Measurements from ENCODE around the gene TARBP1.

Gene TARBP1

GRCh38 chr1:234413990-234414389 lies 65.0 kb downstream of the TARBP1 start:
- Histone ChIP-seq H3K4me1 (ENCODE audit: control insufficient read depth in 5 of 5, insufficient read depth in 5 of 5, low read length in 5 of 5) (no peaks in the 10 kb centered on the region), H3K27ac (ENCODE audit: low read depth, low read length) (no peak overlapping the region), H3K27me3 (ENCODE audit: control insufficient read depth in 5 of 5, insufficient read depth in 4 of 5, low read length in 5 of 5) (no peaks in the 10 kb centered on the region), H3K4me3 (ENCODE audit: low read depth in 1 of 5, low read length in 5 of 5) (no peak overlapping the region), H3K36me3 (ENCODE audit: control insufficient read depth in 5 of 5, insufficient read depth in 5 of 5, low read length in 5 of 5) (peaks cover 24 to 50% (median 35%) of the 10 kb centered on the region in 5 donors), H3K9me3 (ENCODE audit: control insufficient read depth in 5 of 5, low read length in 5 of 5) (no peaks in the 10 kb centered on the region), H3K9ac (ENCODE audit: low read length in 5 of 5) (no peak overlapping the region)

- Histone ChIP-seq H3K4me3 (ENCODE audit: low read depth in 1 of 5, low read length in 5 of 5) (no peak overlapping the region), H3K27ac (ENCODE audit: low read depth, low read length) (no peak overlapping the region), H3K9me3 (ENCODE audit: control insufficient read depth in 5 of 5, low read length in 5 of 5) (no peaks in the 10 kb centered on the region), H3K9ac (ENCODE audit: low read length in 5 of 5) (no peak overlapping the region), H3K36me3 (ENCODE audit: control insufficient read depth in 5 of 5, insufficient read depth in 5 of 5, low read length in 5 of 5) (peaks cover 24 to 52% (median 36%) of the 10 kb centered on the region in 5 donors), H3K27me3 (ENCODE audit: control insufficient read depth in 5 of 5, insufficient read depth in 4 of 5, low read length in 5 of 5) (no peaks in the 10 kb centered on the region), H3K4me1 (ENCODE audit: control insufficient read depth in 5 of 5, insufficient read depth in 5 of 5, low read length in 5 of 5) (no peaks in the 10 kb centered on the region)
Observed at GRCh38 chr1:234413485-234413884, 65.5 kb downstream of the TARBP1 start.

GRCh38 chr1:234412830-234413229 lies 66.1 kb downstream of the TARBP1 start:
- Histone ChIP-seq H3K9ac (ENCODE audit: low read length in 5 of 5) (no peak overlapping the region), H3K4me3 (ENCODE audit: low read depth in 1 of 5, low read length in 5 of 5) (no peak overlapping the region), H3K27me3 (ENCODE audit: control insufficient read depth in 5 of 5, insufficient read depth in 4 of 5, low read length in 5 of 5) (no peaks in the 10 kb centered on the region), H3K36me3 (ENCODE audit: control insufficient read depth in 5 of 5, insufficient read depth in 5 of 5, low read length in 5 of 5) (peaks cover 22 to 52% (median 36%) of the 10 kb centered on the region in 5 donors), H3K4me1 (ENCODE audit: control insufficient read depth in 5 of 5, insufficient read depth in 5 of 5, low read length in 5 of 5) (no peaks in the 10 kb centered on the region), H3K9me3 (ENCODE audit: control insufficient read depth in 5 of 5, low read length in 5 of 5) (no peaks in the 10 kb centered on the region), H3K27ac (ENCODE audit: low read depth, low read length) (no peak overlapping the region)

GRCh38 chr1:234409328-234409727 lies 69.7 kb downstream of the TARBP1 start:
- no peak overlapping the region for H3K27ac ChIP-seq (ENCODE audit: low read depth, low read length)
- H3K4me3 ChIP-seq (ENCODE audit: low read depth in 1 of 5, low read length in 5 of 5) = no peak overlapping the region
- H3K9ac ChIP-seq (ENCODE audit: low read length in 5 of 5) = no peak overlapping the region
- no peaks in the 10 kb centered on the region for H3K4me1 ChIP-seq (ENCODE audit: control insufficient read depth in 5 of 5, insufficient read depth in 5 of 5, low read length in 5 of 5)
- peaks cover 11 to 36% (median 27%) of the 10 kb centered on the region in 5 donors for H3K36me3 ChIP-seq (ENCODE audit: control insufficient read depth in 5 of 5, insufficient read depth in 5 of 5, low read length in 5 of 5)
- H3K27me3 ChIP-seq (ENCODE audit: control insufficient read depth in 5 of 5, insufficient read depth in 4 of 5, low read length in 5 of 5) = no peaks in the 10 kb centered on the region
- no peaks in the 10 kb centered on the region for H3K9me3 ChIP-seq (ENCODE audit: control insufficient read depth in 5 of 5, low read length in 5 of 5)

GRCh38 chr1:234408757-234409156 lies 70.2 kb downstream of the TARBP1 start:
- Histone ChIP-seq H3K27ac (ENCODE audit: low read depth, low read length) (no peak overlapping the region), H3K27me3 (ENCODE audit: control insufficient read depth in 5 of 5, insufficient read depth in 4 of 5, low read length in 5 of 5) (no peaks in the 10 kb centered on the region), H3K9ac (ENCODE audit: low read length in 5 of 5) (no peak overlapping the region), H3K4me1 (ENCODE audit: control insufficient read depth in 5 of 5, insufficient read depth in 5 of 5, low read length in 5 of 5) (no peaks in the 10 kb centered on the region), H3K4me3 (ENCODE audit: low read depth in 1 of 5, low read length in 5 of 5) (no peak overlapping the region), H3K36me3 (ENCODE audit: control insufficient read depth in 5 of 5, insufficient read depth in 5 of 5, low read length in 5 of 5) (peaks cover 11 to 30% (median 26%) of the 10 kb centered on the region in 5 donors), H3K9me3 (ENCODE audit: control insufficient read depth in 5 of 5, low read length in 5 of 5) (no peaks in the 10 kb centered on the region)

- no peaks in the 10 kb centered on the region for H3K27me3 ChIP-seq (ENCODE audit: control insufficient read depth in 5 of 5, insufficient read depth in 4 of 5, low read length in 5 of 5)
- no peaks in the 10 kb centered on the region for H3K9me3 ChIP-seq (ENCODE audit: control insufficient read depth in 5 of 5, low read length in 5 of 5)
- no peaks in the 10 kb centered on the region for H3K4me1 ChIP-seq (ENCODE audit: control insufficient read depth in 5 of 5, insufficient read depth in 5 of 5, low read length in 5 of 5)
- no peak overlapping the region for H3K9ac ChIP-seq (ENCODE audit: low read length in 5 of 5)
- H3K36me3 ChIP-seq (ENCODE audit: control insufficient read depth in 5 of 5, insufficient read depth in 5 of 5, low read length in 5 of 5) = peaks cover 11 to 19% (median 13%) of the 10 kb centered on the region in 5 donors
- no peak overlapping the region for H3K27ac ChIP-seq (ENCODE audit: low read depth, low read length)
- no peak overlapping the region for H3K4me3 ChIP-seq (ENCODE audit: low read depth in 1 of 5, low read length in 5 of 5)
Observed at GRCh38 chr1:234406871-234407270, 72.1 kb downstream of the TARBP1 start.

GRCh38 chr1:234405676-234406075 lies 73.3 kb downstream of the TARBP1 start:
- H3K27me3 ChIP-seq (ENCODE audit: control insufficient read depth in 5 of 5, insufficient read depth in 4 of 5, low read length in 5 of 5) = no peaks in the 10 kb centered on the region
- no peak overlapping the region for H3K9ac ChIP-seq (ENCODE audit: low read length in 5 of 5)
- peaks cover 9 to 16% (median 13%) of the 10 kb centered on the region in 5 donors for H3K36me3 ChIP-seq (ENCODE audit: control insufficient read depth in 5 of 5, insufficient read depth in 5 of 5, low read length in 5 of 5)
- H3K4me1 ChIP-seq (ENCODE audit: control insufficient read depth in 5 of 5, insufficient read depth in 5 of 5, low read length in 5 of 5) = peaks cover 0 to 10% (median 5%) of the 10 kb centered on the region in 5 donors
- no peak overlapping the region for H3K27ac ChIP-seq (ENCODE audit: low read depth, low read length)
- H3K9me3 ChIP-seq (ENCODE audit: control insufficient read depth in 5 of 5, low read length in 5 of 5) = no peaks in the 10 kb centered on the region
- H3K4me3 ChIP-seq (ENCODE audit: low read depth in 1 of 5, low read length in 5 of 5) = no peak overlapping the region

GRCh38 chr1:234402939-234403338 lies 76.0 kb downstream of the TARBP1 start:
- H3K27me3 ChIP-seq (ENCODE audit: control insufficient read depth in 5 of 5, insufficient read depth in 4 of 5, low read length in 5 of 5) = no peaks in the 10 kb centered on the region
- H3K4me3 ChIP-seq (ENCODE audit: low read depth in 1 of 5, low read length in 5 of 5) = no peak overlapping the region
- peaks cover 0 to 21% (median 6%) of the 10 kb centered on the region in 5 donors for H3K4me1 ChIP-seq (ENCODE audit: control insufficient read depth in 5 of 5, insufficient read depth in 5 of 5, low read length in 5 of 5)
- no peak overlapping the region for H3K27ac ChIP-seq (ENCODE audit: low read depth, low read length)
- H3K9me3 ChIP-seq (ENCODE audit: control insufficient read depth in 5 of 5, low read length in 5 of 5) = no peaks in the 10 kb centered on the region
- H3K36me3 ChIP-seq (ENCODE audit: control insufficient read depth in 5 of 5, insufficient read depth in 5 of 5, low read length in 5 of 5) = peaks cover 0 to 8% (median 8%) of the 10 kb centered on the region in 5 donors
- no peak overlapping the region for H3K9ac ChIP-seq (ENCODE audit: low read length in 5 of 5)

GRCh38 chr1:234401658-234402057 lies 77.3 kb downstream of the TARBP1 start:
- peaks cover 0 to 9% (median 8%) of the 10 kb centered on the region in 5 donors for H3K36me3 ChIP-seq (ENCODE audit: control insufficient read depth in 5 of 5, insufficient read depth in 5 of 5, low read length in 5 of 5)
- H3K4me3 ChIP-seq (ENCODE audit: low read depth in 1 of 5, low read length in 5 of 5) = no peak overlapping the region
- H3K27me3 ChIP-seq (ENCODE audit: control insufficient read depth in 5 of 5, insufficient read depth in 4 of 5, low read length in 5 of 5) = no peaks in the 10 kb centered on the region
- peaks cover 0 to 21% (median 6%) of the 10 kb centered on the region in 5 donors for H3K4me1 ChIP-seq (ENCODE audit: control insufficient read depth in 5 of 5, insufficient read depth in 5 of 5, low read length in 5 of 5)
- no peak overlapping the region for H3K9ac ChIP-seq (ENCODE audit: low read length in 5 of 5)
- no peaks in the 10 kb centered on the region for H3K9me3 ChIP-seq (ENCODE audit: control insufficient read depth in 5 of 5, low read length in 5 of 5)
- peak overlapping the region; percentile 22 for H3K27ac ChIP-seq (ENCODE audit: low read depth, low read length)

GRCh38 chr1:234400773-234401172 lies 78.2 kb downstream of the TARBP1 start:
- Histone ChIP-seq H3K27me3 (ENCODE audit: control insufficient read depth in 5 of 5, insufficient read depth in 4 of 5, low read length in 5 of 5) (no peaks in the 10 kb centered on the region), H3K27ac (ENCODE audit: low read depth, low read length) (peak overlapping the region; percentile 22), H3K4me1 (ENCODE audit: control insufficient read depth in 5 of 5, insufficient read depth in 5 of 5, low read length in 5 of 5) (peaks cover 0 to 21% (median 6%) of the 10 kb centered on the region in 5 donors), H3K36me3 (ENCODE audit: control insufficient read depth in 5 of 5, insufficient read depth in 5 of 5, low read length in 5 of 5) (peaks cover 0 to 9% (median 7%) of the 10 kb centered on the region in 5 donors), H3K4me3 (ENCODE audit: low read depth in 1 of 5, low read length in 5 of 5) (peak overlapping the region in 2 of 5 donors; percentile 23 to 30), H3K9ac (ENCODE audit: low read length in 5 of 5) (peak overlapping the region in 2 of 5 donors; percentile 2 to 44), H3K9me3 (ENCODE audit: control insufficient read depth in 5 of 5, low read length in 5 of 5) (no peaks in the 10 kb centered on the region)
